ENCODE results near the gene PTMS. TPM values are rescaled to one million over a fixed set of nuclear protein-coding genes. Genes with fewer than 3 reads are reported as not detected.

Gene PTMS
- total and polyA plus RNA-seq, 9 of the 15 experiments (the other 6 are each of a cell fraction or from before 2014, with no cell fraction given), result 5.1 to 287 (median 78.5) TPM

- TF ChIP-seq RBM17 (IDR thresholded peaks at IDR 0.05; ENCODE audit: borderline replicate concordance, low read depth, low read length) (no peak), MAFG (tag; conservative IDR thresholded peaks at IDR 0.05) (no peak), PHF21A (IDR thresholded peaks at IDR 0.05; ENCODE audit: borderline replicate concordance, low read depth) (no peak), ATF2 (CRISPR knock-in tag; IDR thresholded peaks at IDR 0.05) (no peak), NR2C1 (IDR thresholded peaks at IDR 0.05) (no peak), NR2C1 (tag; IDR thresholded peaks at IDR 0.05) (no peak), ZBED1 (IDR thresholded peaks at IDR 0.05) (no peak), THRA (IDR thresholded peaks at IDR 0.05) (no peak), ZNF785 (CRISPR knock-in tag; IDR thresholded peaks at IDR 0.05) (no peak), CBX5 (IDR thresholded peaks at IDR 0.05; ENCODE audit: borderline replicate concordance, low read depth) (0 out of 2 replicates have a peak, but pooled peaks have one; percentile 23), ZNF584 (CRISPR knock-in tag; IDR thresholded peaks at IDR 0.05; ENCODE audit: low read depth) (no peak), TCFL5 (CRISPR knock-in tag; conservative IDR thresholded peaks at IDR 0.05) (no peak), PKNOX1 (IDR thresholded peaks at IDR 0.05) (no peak), ZNF277 (CRISPR knock-in tag; IDR thresholded peaks at IDR 0.05; ENCODE audit: borderline replicate concordance) (no peak), CBFB (CRISPR knock-in tag; IDR thresholded peaks at IDR 0.05) (no peak), WHSC1 (IDR thresholded peaks at IDR 0.05; ENCODE audit: low read length) (no peak), DIDO1 (tag; IDR thresholded peaks at IDR 0.05; ENCODE audit: low read depth) (peak; percentile 26; the same call in 1 of the 2 replicates), KDM4B (IDR thresholded peaks at IDR 0.05; ENCODE audit: borderline replicate concordance in 2 of 2, low read depth in 1 of 2) (no peak), TGIF2 (CRISPR knock-in tag; IDR thresholded peaks at IDR 0.05) (no peak), ZNF76 (CRISPR knock-in tag; IDR thresholded peaks at IDR 0.05; ENCODE audit: borderline replicate concordance) (no peak), SNAPC5 (CRISPR knock-in tag; IDR thresholded peaks at IDR 0.05) (no peak), ATF7 (IDR thresholded peaks at IDR 0.05) (peak; percentile 44), CEBPB (tag; IDR thresholded peaks at IDR 0.05) (no peak), CCNT2 (IDR thresholded peaks at IDR 0.05; ENCODE audit: borderline replicate concordance, extremely low read depth, insufficient read length, low read depth, low read length) (no peak)
These were observed 12.7 kb downstream of the PTMS start (continued) for GRCh38 chr12:6778574-6779550.

Data from K562 (cell line).